ENCODE data around the gene DHX35. TPM values are rescaled to one million over a fixed set of nuclear protein-coding genes. Genes with fewer than 3 reads are reported as not detected.
"Not testable (repeated sequence)": the region's sequence is repeated elsewhere in the genome, so short reads cannot be mapped to it uniquely, and the experiment has no call there.

Gene DHX35
- total RNA-seq, 1 donor from 2014 or later, result 15.2 TPM

DNA sequence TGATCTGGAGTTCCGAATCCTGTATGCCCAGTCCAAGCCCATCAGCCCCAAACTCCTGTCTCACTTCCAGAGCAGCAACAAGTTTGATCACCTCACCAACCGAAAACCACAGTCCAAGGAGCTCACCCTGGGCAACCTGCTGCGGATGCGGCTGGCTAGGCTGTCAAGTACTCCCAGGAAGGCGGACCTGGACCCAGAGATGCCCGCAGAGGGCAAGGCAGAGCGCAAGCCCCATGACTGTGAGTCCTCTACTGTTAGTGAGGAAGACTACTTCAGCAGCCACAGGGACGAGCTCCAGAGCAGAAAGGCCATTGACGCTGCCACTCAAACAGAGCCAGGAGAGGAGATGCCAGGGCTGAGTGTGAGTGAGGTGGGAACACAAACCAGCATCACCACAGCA lies 10.5 kb upstream of the DHX35 start:
- Mint-ChIP-seq H3K9me3 (no peaks in the 10 kb centered on the region), H3K4me3 (no peak overlapping the region), H3K27me3 (ENCODE audit: low read depth) (no peaks in the 10 kb centered on the region), H3K4me1 (peaks cover 20% of the 10 kb centered on the region), H3K36me3 (peaks cover 13% of the 10 kb centered on the region), H3K27ac (no peak overlapping the region)
- no peak for TF ChIP-seq CTCF (IDR thresholded peaks at IDR 0.05; ENCODE audit: unreplicated experiment)
- DNase-seq (ENCODE audit: low spot score in 2 of 2, unreplicated experiment in 2 of 2), result no peak

GRCh38 chr20:38952153-38952552 lies 10.0 kb upstream of the DHX35 start:
- H3K4me1 Mint-ChIP-seq, result peaks cover 15% of the 10 kb centered on the region
- no peaks in the 10 kb centered on the region for H3K9me3 Mint-ChIP-seq
- no peak for DNase-seq (ENCODE audit: low spot score in 2 of 2, unreplicated experiment in 2 of 2)
- no peak for TF ChIP-seq CTCF (IDR thresholded peaks at IDR 0.05; ENCODE audit: unreplicated experiment)
- peaks cover 13% of the 10 kb centered on the region for H3K36me3 Mint-ChIP-seq
- no peaks in the 10 kb centered on the region for H3K27me3 Mint-ChIP-seq (ENCODE audit: low read depth)
- H3K4me3 Mint-ChIP-seq, result no peak overlapping the region
- no peak overlapping the region for H3K27ac Mint-ChIP-seq

- no peaks in the 10 kb centered on the region for H3K27me3 Mint-ChIP-seq (ENCODE audit: low read depth)
- no peaks in the 10 kb centered on the region for H3K4me1 Mint-ChIP-seq
- no peak overlapping the region for H3K4me3 Mint-ChIP-seq
- DNase-seq (ENCODE audit: low spot score in 2 of 2, unreplicated experiment in 2 of 2), result no peak
- H3K27ac Mint-ChIP-seq, result no peak overlapping the region
- no peaks in the 10 kb centered on the region for H3K9me3 Mint-ChIP-seq
- H3K36me3 Mint-ChIP-seq, result peaks cover 11% of the 10 kb centered on the region
- TF ChIP-seq CTCF (IDR thresholded peaks at IDR 0.05; ENCODE audit: unreplicated experiment), result no peak
Measured at GRCh38 chr20:38953630-38954340, 8.4 kb upstream of the DHX35 start.

GRCh38 chr20:38957235-38957876 lies 4.8 kb upstream of the DHX35 start:
- no peak for DNase-seq (ENCODE audit: low spot score in 2 of 2, unreplicated experiment in 2 of 2)
- Mint-ChIP-seq H3K27ac (no peak overlapping the region), H3K4me1 (peaks cover 9% of the 10 kb centered on the region), H3K9me3 (no peaks in the 10 kb centered on the region), H3K36me3 (peaks cover 3% of the 10 kb centered on the region), H3K4me3 (no peak overlapping the region), H3K27me3 (ENCODE audit: low read depth) (no peaks in the 10 kb centered on the region)
- no peak for TF ChIP-seq CTCF (IDR thresholded peaks at IDR 0.05; ENCODE audit: unreplicated experiment)

- DNase-seq (ENCODE audit: low spot score in 2 of 2, unreplicated experiment in 2 of 2), result no peak
- no peaks in the 10 kb centered on the region for H3K27me3 Mint-ChIP-seq (ENCODE audit: low read depth)
- peaks cover 3% of the 10 kb centered on the region for H3K36me3 Mint-ChIP-seq
- H3K4me1 Mint-ChIP-seq, result peaks cover 14% of the 10 kb centered on the region
- no peak for TF ChIP-seq CTCF (IDR thresholded peaks at IDR 0.05; ENCODE audit: unreplicated experiment)
- H3K27ac Mint-ChIP-seq, result no peak overlapping the region
- H3K9me3 Mint-ChIP-seq, result no peaks in the 10 kb centered on the region
- H3K4me3 Mint-ChIP-seq, result no peak overlapping the region
Measured at GRCh38 chr20:38957915-38958485, 4.1 kb upstream of the DHX35 start.

DNA sequence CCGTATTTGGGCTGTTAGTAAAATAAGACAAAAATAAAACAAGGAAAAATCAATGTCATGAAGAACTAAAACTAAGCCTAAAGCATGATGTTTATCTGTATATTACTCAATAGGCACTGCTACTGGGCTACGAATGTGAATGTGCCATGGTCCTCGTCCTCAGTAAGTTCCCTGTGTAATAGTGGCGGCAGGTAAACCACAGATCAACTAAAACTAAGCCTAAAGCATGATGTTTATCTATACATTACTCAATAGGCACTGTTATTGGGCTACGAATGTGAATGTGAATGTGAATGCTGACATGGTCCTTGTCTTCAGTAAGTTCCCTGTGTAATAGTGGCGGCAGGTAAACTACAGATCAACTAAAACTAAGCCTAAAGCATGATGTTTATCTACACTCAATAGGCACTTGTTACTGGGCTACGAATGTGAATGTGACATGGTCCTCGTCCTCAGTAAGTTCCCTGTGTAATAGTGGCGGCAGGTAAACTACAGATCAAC lies 1.9 kb upstream of the DHX35 start:
- H3K9me3 Mint-ChIP-seq; DNase-seq (ENCODE audit: low spot score in 2 of 2, unreplicated experiment in 2 of 2); H3K4me3 Mint-ChIP-seq; H3K27me3 Mint-ChIP-seq (ENCODE audit: low read depth); H3K27ac Mint-ChIP-seq; H3K36me3 Mint-ChIP-seq: not testable (repeated sequence)
- peaks cover 19% of the 10 kb centered on the region for H3K4me1 Mint-ChIP-seq
